Right lobe of liver (tissue), 4 donors: ENCODE data around the gene NEU4.

Experiments used
- CTCF ChIP-seq, 4 donors: fragments of 200-600 bp in 3 of 4; fragments of 450-650 bp in 1 of 4; IDR thresholded peaks; one replicate each; pipeline versions ENCODE4 v1.5.1 to v1.8.0; 2016 to 2022; ENCODE audit warnings: antibody characterized with exemption in 4 of 4, mild to moderate bottlenecking in 2 of 4
- POLR2A ChIP-seq: fragments of 450-650 bp; IDR thresholded peaks from one replicate; pipeline ENCODE4 v1.6.1; 2017; ENCODE audit warnings: antibody characterized with exemption, mild to moderate bottlenecking
- donor health status: DM: no; HTN: no; CAD: no.
- donor health status: DM: no; HTN: no; CAD: no.
- donor health status: DM: no; HTN: yes; CAD: no.

- no peak for TF ChIP-seq CTCF (IDR thresholded peaks at IDR 0.05)
- no peak for TF ChIP-seq POLR2A
These were observed 51.4 kb downstream of the NEU4 start for GRCh38 chr2:241860184-241861078.
